AG10803 (cell line): ENCODE measurements around the gene FCRLA.
"Not testable (repeated sequence)": the region's sequence is repeated elsewhere in the genome, so short reads cannot be mapped to it uniquely, and the experiment has no call there.

Experiments
- DNase-seq: peaks from one replicate; pipeline ENCODE4 v3.0.0; 2010; ENCODE audit warnings: low read depth
- H3K4me3 ChIP-seq: 2 replicates; pipeline ENCODE4 v1.5.1; 2011; ENCODE audit warnings: mild to moderate bottlenecking, low read length, control low read depth
- CTCF ChIP-seq: conservative IDR thresholded peaks from 2 replicates; pipeline ENCODE4 v1.5.1; 2011; ENCODE audit warnings: mild to moderate bottlenecking, low read length, control low read depth, inconsistent platforms

The FCRLA gene

DNA sequence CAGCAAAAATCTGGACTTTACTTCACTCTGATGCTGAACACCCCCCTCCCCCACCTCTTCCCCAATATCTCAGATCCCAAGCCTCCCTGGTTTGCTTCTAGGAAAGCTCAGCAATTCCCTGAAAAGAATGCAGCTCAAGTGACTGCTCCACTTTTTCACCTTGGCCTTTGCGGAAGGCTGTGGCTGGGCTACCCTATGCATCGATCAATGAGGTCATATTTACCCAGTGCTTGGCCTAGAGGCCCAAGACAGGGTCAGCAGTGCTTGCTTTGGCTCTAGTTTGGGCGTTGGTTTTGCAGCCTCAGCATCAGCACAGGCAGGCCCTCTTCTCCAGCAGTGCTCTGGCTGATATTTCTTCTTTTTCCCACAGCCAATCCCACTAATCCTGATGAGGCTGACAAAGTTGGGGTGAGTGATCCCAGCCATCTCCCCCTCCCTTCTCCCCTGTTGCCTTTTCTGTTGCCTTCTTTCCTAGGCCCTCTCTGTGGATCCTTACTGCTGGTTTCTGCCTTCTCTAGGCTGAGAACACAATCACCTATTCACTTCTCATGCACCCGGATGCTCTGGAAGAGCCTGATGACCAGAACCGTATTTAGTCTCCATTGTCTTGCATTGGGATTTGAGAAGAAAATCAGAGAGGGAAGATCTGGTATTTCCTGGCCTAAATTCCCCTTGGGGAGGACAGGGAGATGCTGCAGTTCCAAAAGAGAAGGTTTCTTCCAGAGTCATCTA lies 29.9 kb upstream of the FCRLA start:
- TF ChIP-seq CTCF: no peak
- H3K4me3 ChIP-seq: no peak overlapping the region
- no peak for DNase-seq

- no peak for DNase-seq
- no peak overlapping the region for H3K4me3 ChIP-seq
- no peak for TF ChIP-seq CTCF
Observed at GRCh38 chr1:161678500-161678899, 28.5 kb upstream of the FCRLA start.

- TF ChIP-seq CTCF: no peak
- no peak for DNase-seq
- H3K4me3 ChIP-seq: no peak overlapping the region
Observed at GRCh38 chr1:161681879-161682278, 25.1 kb upstream of the FCRLA start.

DNA sequence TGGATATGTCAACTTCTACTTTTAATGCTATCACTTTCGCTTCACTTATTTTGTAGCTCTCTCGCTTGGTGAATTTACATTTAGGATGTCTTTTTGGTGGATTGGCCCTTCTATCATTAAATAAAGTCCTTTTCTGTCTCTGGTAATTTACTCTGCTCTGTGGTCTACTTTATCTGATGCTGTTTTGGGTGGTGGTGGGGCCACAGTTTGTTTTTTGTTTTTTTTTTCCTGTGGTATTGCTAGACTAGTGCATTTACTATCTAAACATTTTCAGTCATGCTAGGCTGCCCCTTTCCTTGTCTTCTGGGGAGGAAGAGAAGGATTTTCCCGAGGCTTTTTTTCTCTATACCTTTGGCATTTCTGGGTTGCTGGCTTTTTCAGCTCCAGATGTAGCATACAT lies 18.1 kb upstream of the FCRLA start:
- no peak overlapping the region for H3K4me3 ChIP-seq
- TF ChIP-seq CTCF: no peak
- DNase-seq: no peak

- no peak for DNase-seq
- no peak for TF ChIP-seq CTCF
- no peak overlapping the region for H3K4me3 ChIP-seq
Observed at GRCh38 chr1:161691846-161692245, 15.2 kb upstream of the FCRLA start.

DNA sequence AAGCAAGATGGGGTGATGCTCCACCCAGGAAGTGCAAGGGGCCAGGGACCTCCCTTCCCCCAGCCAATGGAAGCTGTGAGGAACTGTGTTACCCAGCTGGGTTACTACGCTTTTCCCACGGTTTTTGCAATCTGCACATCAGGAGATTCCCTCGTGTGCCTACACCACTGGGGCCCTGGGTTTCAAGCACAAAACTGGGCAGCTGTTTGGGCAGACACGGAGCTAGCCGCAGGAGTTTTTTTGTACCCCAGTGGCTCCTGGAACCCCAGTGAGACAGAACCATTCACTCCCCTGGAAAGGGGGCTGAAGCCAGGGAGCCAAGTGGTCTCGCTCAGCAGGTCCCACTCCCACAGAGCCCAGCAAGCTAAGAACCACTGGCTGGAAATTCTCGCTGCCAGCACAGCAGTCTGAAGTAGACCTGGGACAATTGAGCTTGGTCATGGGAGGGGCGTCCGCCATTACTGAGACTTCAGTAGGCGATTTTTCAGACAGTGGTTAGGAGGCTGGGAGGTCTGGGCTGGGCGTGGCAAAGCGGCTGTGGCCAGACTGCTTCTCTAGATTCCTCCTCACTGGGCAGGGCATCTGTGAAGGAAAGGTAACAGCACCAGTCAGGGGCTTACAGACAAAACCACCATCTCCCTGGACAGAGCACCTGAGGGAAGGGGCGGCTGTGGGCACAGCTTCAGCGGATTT lies 13.9 kb upstream of the FCRLA start:
- not testable (repeated sequence) for H3K4me3 ChIP-seq

DNA sequence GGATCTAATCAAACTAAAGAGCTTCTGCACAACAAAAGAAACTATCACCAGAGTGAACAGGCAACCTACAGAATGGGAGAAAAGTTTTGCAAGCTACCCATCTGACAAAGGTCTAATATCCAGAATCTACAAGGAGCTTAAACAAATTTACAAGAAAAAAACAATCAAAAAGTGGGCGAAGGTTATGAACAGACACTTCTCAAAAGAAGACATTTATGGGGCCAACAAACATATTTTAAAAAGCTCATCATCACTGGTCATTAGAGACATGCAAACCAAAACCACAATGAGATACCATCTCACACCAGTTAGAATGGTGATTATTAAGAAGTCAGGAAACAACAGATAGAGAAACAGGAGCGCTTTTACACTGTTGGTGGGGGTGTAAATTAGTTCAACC lies 8.7 kb upstream of the FCRLA start:
- DNase-seq, H3K4me3 ChIP-seq: not testable (repeated sequence)

More for the DNA sequence above, 13.9 kb upstream of the FCRLA start:
- not testable (repeated sequence) for DNase-seq

DNA sequence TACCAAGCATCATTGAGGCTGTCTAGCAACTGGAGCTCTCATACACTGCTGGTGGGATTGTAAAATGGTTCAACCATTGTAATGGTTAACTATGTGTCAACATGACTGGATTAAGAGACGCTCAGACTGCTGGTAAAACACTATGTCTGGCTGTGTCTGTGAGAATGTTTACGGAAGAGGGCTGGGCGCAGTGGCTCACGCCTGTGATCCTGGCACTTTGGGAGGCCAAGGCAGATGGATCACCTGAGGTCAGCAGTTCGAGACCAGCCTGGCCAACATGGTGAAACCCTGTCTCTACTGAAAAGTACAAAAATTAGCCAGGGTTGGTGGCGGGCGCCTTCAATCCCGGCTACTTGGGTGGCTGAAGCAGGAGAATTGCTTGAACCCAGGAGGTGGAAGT lies 4.8 kb upstream of the FCRLA start:
- no peak for DNase-seq
- H3K4me3 ChIP-seq: no peak overlapping the region
- TF ChIP-seq CTCF: no peak
